Transverse colon (tissue), 4 donors: ENCODE data around the gene ALPI. TPM values are rescaled to one million over a fixed set of nuclear protein-coding genes. Genes with fewer than 3 reads are reported as not detected.
A peak's percentile ranks its signal among the peaks of the same experiment; 100 is the strongest.
"Not testable (repeated sequence)": the region's sequence is repeated elsewhere in the genome, so short reads cannot be mapped to it uniquely, and the experiment has no call there.

ENCODE experiments used
- DNase-seq: peaks from one replicate; pipeline ENCODE4 v3.0.0-alpha.2; 2019
- H3K27ac ChIP-seq, 4 donors: fragments of 200-600 bp; sonication (generic); 2 replicates each; pipeline ENCODE4 v1.5.1; 2016 to 2018; ENCODE audit warnings: inconsistent platforms in 4 of 4
- H3K27me3 ChIP-seq: fragments of 200-600 bp; sonication (generic); 2 replicates; pipeline ENCODE4 v1.5.1; 2017; ENCODE audit warnings: inconsistent platforms
- H3K36me3 ChIP-seq, 4 donors: fragments of 200-600 bp; sonication (generic); 2 replicates each; pipeline ENCODE4 v1.5.1; 2017 to 2019; ENCODE audit warnings: inconsistent platforms in 4 of 4
- H3K4me1 ChIP-seq, 4 donors: fragments of 200-600 bp; sonication (generic); 2 replicates each; pipeline ENCODE4 v1.5.1; 2017 to 2020; ENCODE audit warnings: inconsistent platforms in 4 of 4
- H3K4me3 ChIP-seq, 4 donors: fragments of 200-600 bp; sonication (generic); 1 replicate in 1 of 4; 2 replicates in 3 of 4; pipeline versions ENCODE4 v1.5.1 to v1.6.1; 2017 to 2019; ENCODE audit warnings: inconsistent platforms in 4 of 4
- H3K9me3 ChIP-seq, 2 donors: fragments of 200-600 bp; sonication (generic); 2 replicates each; pipeline ENCODE4 v1.5.1; 2017 to 2019; ENCODE audit warnings: inconsistent platforms in 2 of 2
- EP300 ChIP-seq: sonication (generic); formaldehyde crosslinking; IDR thresholded peaks from one replicate; pipeline ENCODE4 v1.6.1; 2017; ENCODE audit warnings: antibody characterized with exemption, low read depth
- POLR2A ChIP-seq: fragments of 450-650 bp; IDR thresholded peaks from one replicate; pipeline ENCODE4 v1.6.1; 2016; ENCODE audit warnings: antibody characterized with exemption, mild to moderate bottlenecking, moderate library complexity
- POLR2AphosphoS5 ChIP-seq, 3 donors: sonication (generic); formaldehyde crosslinking; IDR thresholded peaks; one replicate each; pipeline ENCODE4 v1.6.1; 2016; ENCODE audit warnings: antibody characterized with exemption in 3 of 3
- WGBS, 2 donors: methylation state at CpG; one replicate each; pipeline ENCODE4 v1.1.5; 2018; ENCODE audit warnings: low coverage in 1 of 2; 5-methylcytosine and 5-hydroxymethylcytosine counted together
- in situ Hi-C, 4 donors: fragments of 200-750 bp; cut with MboI; loops; one replicate each; pipeline versions ENCODE4 v1.15.0 to v1.15.1; 2017; ENCODE audit warnings: low sequenced_read_pairs in 3 of 4, low pct_ligation_motif_present in 1 of 4, low pct_unique_long_range_greater_than_20kb in 1 of 4
- intact Hi-C: fragments of 100-400 bp; cut with DNase I; formaldehyde crosslinking; loops from one replicate; pipeline ENCODE4 v1.15.1; 2023; ENCODE audit warnings: low total_unique reads
- total RNA-seq, 4 donors: library from RNA; depleted of rRNA; stranded (reverse); fragments of >200 nt; gene quantifications; one replicate each; pipeline ENCODE4 v1.1.0, GENCODE V29; 2016
- TF ChIP-seq, protein P1 (sequence below), 5 experiments: fragments of 200-600 bp in 3 of 5; fragments of 450-650 bp in 2 of 5; sonication (generic) in 3 of 5; IDR thresholded peaks; 1 replicate in 2 of 5; 2 replicates in 3 of 5; pipeline ENCODE4 v1.5.1; 2016 to 2017; ENCODE audit warnings: antibody characterized with exemption in 5 of 5, inconsistent platforms in 3 of 5, mild to moderate bottlenecking in 2 of 5, moderate library complexity in 1 of 5

ALPI gene
- total RNA-seq, 4 donors from 2014 or later, result 4.2 to 50.9 (median 25.9) TPM

DNA sequence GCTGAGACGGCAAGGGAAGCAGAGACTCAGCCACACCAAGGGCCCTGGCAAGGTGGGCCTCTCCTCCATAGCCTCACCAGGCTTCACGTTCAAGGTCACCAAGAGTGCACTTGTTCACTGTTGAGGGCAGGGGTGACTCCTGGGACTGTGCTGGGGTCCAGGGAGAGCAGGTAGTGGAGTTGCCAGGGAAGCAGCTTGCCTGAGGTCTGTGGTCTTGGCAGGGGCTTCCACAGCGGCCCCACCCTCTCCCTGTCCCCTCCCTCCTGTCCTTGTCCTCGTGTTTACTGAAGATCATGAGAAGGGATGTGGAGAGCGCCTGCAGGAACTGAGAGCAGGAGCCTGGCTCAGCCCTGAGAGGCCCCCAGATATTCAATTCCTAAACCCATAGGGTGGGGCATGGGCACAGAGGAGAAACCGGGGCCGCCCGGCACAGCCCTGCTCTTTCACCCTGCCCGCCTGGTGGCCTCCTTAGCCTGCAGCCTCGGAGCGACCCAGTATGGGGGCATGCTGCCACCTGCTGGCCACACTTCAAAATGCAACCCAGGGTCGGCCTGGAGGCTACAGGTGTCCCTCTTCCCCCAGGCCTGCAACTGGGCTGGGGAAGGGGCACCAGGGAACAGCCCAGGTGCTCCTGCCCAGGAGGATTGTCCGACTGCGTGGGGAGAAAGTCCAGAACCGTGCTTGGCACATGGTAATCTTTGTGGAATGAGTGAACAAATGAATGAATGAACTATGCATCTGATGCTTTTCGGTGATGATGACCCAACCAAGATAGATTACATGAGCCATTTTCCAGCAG, 15.5 kb upstream of the ALPI start:
- not testable (repeated sequence) for H3K27ac ChIP-seq, H3K9me3 ChIP-seq, H3K4me3 ChIP-seq, H3K4me1 ChIP-seq, H3K27me3 ChIP-seq, H3K36me3 ChIP-seq
- intact Hi-C loops (loop anchor here (5.0 kb wide), 1 partner anchor 82 kb away; the partner anchor contains the start of gene PRSS56), in situ Hi-C loops (loop anchor here in 1 of 4 donors (25.0 kb wide), 1 partner anchor 528 kb away; no protein-coding TSS in a partner anchor)
- TF ChIP-seq, protein P1, sequence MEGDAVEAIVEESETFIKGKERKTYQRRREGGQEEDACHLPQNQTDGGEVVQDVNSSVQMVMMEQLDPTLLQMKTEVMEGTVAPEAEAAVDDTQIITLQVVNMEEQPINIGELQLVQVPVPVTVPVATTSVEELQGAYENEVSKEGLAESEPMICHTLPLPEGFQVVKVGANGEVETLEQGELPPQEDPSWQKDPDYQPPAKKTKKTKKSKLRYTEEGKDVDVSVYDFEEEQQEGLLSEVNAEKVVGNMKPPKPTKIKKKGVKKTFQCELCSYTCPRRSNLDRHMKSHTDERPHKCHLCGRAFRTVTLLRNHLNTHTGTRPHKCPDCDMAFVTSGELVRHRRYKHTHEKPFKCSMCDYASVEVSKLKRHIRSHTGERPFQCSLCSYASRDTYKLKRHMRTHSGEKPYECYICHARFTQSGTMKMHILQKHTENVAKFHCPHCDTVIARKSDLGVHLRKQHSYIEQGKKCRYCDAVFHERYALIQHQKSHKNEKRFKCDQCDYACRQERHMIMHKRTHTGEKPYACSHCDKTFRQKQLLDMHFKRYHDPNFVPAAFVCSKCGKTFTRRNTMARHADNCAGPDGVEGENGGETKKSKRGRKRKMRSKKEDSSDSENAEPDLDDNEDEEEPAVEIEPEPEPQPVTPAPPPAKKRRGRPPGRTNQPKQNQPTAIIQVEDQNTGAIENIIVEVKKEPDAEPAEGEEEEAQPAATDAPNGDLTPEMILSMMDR (IDR thresholded peaks at IDR 0.05), result peak; percentile 90 to 95 (median 91)
- 17% methylated on average over 13 of the region's 16 CpGs; no CpG with 5 or more reads in 1 of the 2 donors for WGBS, 2 donors
- DNase-seq, result peak; percentile 88

DNA sequence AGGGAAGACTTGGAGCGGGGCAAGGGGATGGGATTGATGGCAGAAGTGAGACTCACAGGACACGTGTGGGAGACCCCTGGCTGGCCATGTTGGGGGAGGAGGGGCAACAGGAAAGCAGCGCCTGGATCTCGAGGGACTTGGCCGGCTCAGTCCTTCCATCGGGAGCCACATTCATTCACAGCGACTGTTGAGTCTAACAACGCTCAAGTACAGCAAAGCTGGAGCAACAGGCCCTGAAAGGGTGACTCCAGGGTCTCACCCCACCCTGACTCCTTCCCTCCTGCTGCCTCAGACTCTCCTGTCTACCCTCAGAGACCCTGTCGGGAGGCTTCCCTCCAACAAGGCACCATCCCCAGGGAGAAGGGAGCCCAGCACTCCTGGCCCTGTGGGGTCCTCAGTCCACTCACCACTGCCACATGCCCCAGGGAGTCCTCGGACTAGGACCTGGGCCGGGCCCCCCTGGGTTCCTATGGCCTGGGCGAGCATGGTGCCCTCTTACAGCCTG, 14.8 kb upstream of the ALPI start:
- peaks cover 5% of the 10 kb centered on the region for H3K27me3 ChIP-seq
- TF ChIP-seq POLR2A, result no peak
- TF ChIP-seq, protein P1 (IDR thresholded peaks at IDR 0.05), result no peak
- TF ChIP-seq POLR2AphosphoS5 (IDR thresholded peaks at IDR 0.05), result no peak
- TF ChIP-seq EP300, result no peak
- H3K36me3 ChIP-seq, result no peaks in the 10 kb centered on the region
- no peak for DNase-seq
- intact Hi-C loops, result loop anchor here (5.0 kb wide), 1 partner anchor 81 kb away; the partner anchor contains the start of gene PRSS56
- no peaks in the 10 kb centered on the region for H3K4me1 ChIP-seq
- no peaks in the 10 kb centered on the region for H3K9me3 ChIP-seq
- H3K27ac ChIP-seq, result no peak overlapping the region
- H3K4me3 ChIP-seq, result no peak overlapping the region
- in situ Hi-C loops, result loop anchor here in 1 of 4 donors (25.0 kb wide), 1 partner anchor 529 kb away; no protein-coding TSS in a partner anchor
- WGBS, 2 donors, result 76 to 100% methylated on average over 1 to 12 of the region's 12 CpGs

DNA sequence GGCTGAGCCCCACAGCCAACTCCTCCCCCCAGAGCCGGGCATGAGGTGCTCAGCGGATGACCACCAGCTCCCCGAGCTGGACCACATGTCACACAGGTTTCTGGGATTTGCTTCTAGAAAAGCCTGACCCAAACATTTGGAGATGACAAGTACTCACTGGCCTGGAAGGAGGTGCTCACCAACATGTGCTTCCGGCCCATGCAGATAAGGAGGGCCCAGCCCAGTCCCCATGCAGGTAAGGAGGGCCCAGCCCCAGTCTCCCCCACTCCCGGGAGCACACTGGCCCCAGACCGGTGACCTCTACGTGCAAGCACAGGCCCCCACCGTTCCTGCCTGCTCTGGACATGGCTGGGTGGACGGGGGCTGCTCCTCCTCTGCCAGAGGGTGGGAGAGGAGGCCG, 14.0 kb upstream of the ALPI start:
- not testable (repeated sequence) for H3K36me3 ChIP-seq, H3K4me1 ChIP-seq, H3K4me3 ChIP-seq, H3K27ac ChIP-seq, DNase-seq, H3K27me3 ChIP-seq, H3K9me3 ChIP-seq
- intact Hi-C loops, result loop anchor here (5.0 kb wide), 1 partner anchor 80 kb away; the partner anchor contains the start of gene PRSS56
- in situ Hi-C loops, result loop anchor here in 1 of 4 donors (25.0 kb wide), 1 partner anchor 530 kb away; no protein-coding TSS in a partner anchor
- WGBS, 2 donors, result 74% methylated on average over 4 of the region's 10 CpGs; no CpG with 5 or more reads in 1 of the 2 donors

DNA sequence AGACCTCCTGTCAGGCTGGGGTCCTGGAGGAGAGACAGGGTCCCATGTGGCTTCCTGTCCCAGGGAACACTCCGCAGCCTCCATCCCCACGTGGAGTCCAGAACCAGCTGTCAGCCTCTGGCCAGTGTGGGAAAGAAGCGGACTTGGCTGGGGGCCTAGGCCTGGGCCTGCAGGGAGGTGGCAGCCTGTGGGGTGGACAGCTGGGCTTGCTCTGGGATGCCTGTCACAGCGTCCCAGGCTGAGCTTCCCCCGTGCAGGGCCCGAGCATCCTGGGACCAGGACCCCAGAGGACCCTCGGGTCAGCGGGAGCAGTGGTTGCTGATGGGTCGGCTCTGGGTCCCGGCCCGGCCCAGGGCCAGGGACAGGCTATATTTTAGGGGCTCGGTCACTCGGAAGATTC, 13.5 kb upstream of the ALPI start:
- H3K36me3 ChIP-seq, H3K9me3 ChIP-seq, H3K4me3 ChIP-seq, H3K27ac ChIP-seq, DNase-seq, H3K4me1 ChIP-seq, H3K27me3 ChIP-seq: not testable (repeated sequence)
- WGBS, 2 donors, result 71% methylated on average over 12 of the region's 13 CpGs; no CpG with 5 or more reads in 1 of the 2 donors
- in situ Hi-C loops (loop anchor here in 1 of 4 donors (25.0 kb wide), 1 partner anchor 530 kb away; no protein-coding TSS in a partner anchor), intact Hi-C loops (loop anchor here (5.0 kb wide), 1 partner anchor 80 kb away; the partner anchor contains the start of gene PRSS56)

DNA sequence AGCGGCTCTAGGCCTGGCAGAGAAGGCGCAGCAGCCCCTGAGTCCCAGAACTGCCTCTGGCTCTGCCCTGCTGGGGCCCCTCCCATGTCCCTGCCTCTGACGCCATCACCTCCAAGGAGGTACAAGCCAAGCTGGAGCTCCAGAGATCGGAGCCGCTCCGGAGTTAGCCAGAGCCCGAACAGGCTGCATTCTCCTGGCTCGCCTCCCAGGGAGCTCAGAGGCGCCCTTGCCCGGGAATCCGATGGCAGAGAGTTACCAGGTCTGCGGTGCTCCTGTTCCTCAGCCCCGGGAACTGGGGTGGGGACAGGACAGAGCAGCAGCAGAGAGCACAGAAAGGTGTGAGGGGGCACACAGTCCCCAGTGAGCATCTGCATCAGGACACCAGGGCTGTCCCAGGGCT, 12.9 kb upstream of the ALPI start:
- in situ Hi-C loops (loop anchor here in 1 of 4 donors (25.0 kb wide), 1 partner anchor 531 kb away; no protein-coding TSS in a partner anchor), intact Hi-C loops (loop anchor here (5.0 kb wide), 1 partner anchor 79 kb away; the partner anchor contains the start of gene PRSS56)
- not testable (repeated sequence) for H3K4me3 ChIP-seq, H3K4me1 ChIP-seq, DNase-seq, H3K36me3 ChIP-seq, H3K27me3 ChIP-seq, H3K9me3 ChIP-seq, H3K27ac ChIP-seq
- WGBS, 2 donors, result 65% methylated on average over 4 of the region's 13 CpGs; no CpG with 5 or more reads in 1 of the 2 donors

DNA sequence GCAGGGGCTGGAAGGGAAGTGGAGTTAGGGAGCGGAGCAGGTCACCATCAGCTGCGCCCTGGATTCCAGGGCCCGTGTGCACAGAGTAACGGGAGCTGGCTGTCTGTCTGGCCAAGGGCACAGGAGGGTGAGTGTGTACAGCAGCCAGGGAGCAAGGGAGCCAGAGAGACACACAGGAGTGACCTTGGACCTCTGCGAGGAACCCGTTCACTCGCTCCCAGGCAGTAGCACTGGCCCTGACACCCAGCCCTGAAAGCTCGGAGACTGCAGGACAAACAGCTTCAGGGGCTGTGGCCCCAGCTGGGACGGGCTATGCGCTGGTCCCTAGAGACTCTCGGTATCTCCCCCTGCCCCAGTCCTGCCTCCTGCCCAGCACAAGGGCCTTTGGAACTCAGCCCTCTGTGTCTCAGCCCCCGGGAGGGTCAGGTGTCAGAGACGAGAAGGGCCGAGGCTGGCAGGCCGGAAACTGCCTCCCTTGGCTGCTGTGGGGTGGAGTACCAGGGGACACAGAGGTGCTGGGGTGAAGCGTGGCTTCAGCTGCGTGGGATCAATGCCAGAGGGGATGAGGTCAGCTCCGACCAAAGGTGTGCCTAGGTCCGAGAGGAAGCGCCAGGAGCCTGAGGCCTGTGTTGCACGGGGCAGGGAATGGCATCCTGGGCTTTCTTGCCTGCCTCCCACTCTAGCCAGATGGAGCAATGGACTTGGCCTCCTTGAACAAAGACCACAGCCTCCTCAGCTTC, 12.1 kb upstream of the ALPI start:
- H3K4me3 ChIP-seq, H3K9me3 ChIP-seq, H3K4me1 ChIP-seq, H3K27ac ChIP-seq, H3K27me3 ChIP-seq, H3K36me3 ChIP-seq, DNase-seq: not testable (repeated sequence)
- in situ Hi-C loops, result loop anchor here in 1 of 4 donors (25.0 kb wide), 1 partner anchor 532 kb away; no protein-coding TSS in a partner anchor
- WGBS, 2 donors, result 61% methylated on average over 17 of the region's 21 CpGs; no CpG with 5 or more reads in 1 of the 2 donors
- intact Hi-C loops, result loop anchor here (5.0 kb wide), 1 partner anchor 78 kb away; the partner anchor contains the start of gene PRSS56
